ENCODE data around the gene CHRDL2. TPM values are rescaled to one million over a fixed set of nuclear protein-coding genes. Genes with fewer than 3 reads are reported as not detected.

The CHRDL2 gene
- total RNA-seq, 1 experiment from 2014 or later: not detected

DNA sequence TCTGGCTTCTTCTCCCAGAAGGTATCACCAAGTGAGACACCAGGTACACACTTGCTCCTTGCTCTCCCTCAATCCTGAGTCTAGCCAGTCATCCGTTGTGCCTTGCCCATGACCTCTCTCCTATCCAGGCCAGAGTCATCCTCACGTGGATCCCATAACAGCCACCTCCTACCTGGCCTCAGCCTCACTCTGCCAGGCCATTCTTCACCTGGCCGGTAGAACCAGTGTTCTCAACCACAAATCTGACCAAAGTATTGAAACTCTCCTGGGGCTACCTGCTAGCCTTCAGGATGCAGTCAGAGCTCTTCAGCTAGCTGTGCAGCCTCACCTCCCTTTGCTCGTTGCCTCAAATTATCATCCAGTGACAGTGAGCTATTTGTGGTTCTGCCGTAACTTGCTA lies 37.7 kb downstream of the CHRDL2 start:
- ChIA-PET RAD21 (ENCODE audit: low non-redundant PET in 1 of 2, low total read pairs in 2 of 2, uncharacterized antibody in 2 of 2, unreplicated experiment in 2 of 2) (no interaction called here), POLR2A (no interaction called here), CTCF (interaction anchor here (2.0 kb wide), 1 partner anchor 9 kb away, joined by 14 read pairs; no protein-coding TSS in a partner anchor)
- BruUV-seq (replicated peaks): no TSS peak
- H3K79me2 ChIP-seq (ENCODE audit: insufficient read depth, low read length): no peaks in the 10 kb centered on the region
- H2AFZ ChIP-seq (ENCODE audit: low read depth, low read length, poor library complexity, severe bottlenecking): no peak overlapping the region
- H3K4me3 ChIP-seq (replicated peaks in 1 of 2; ENCODE audit: low read depth in 1 of 2, low read length in 2 of 2): no peak overlapping the region
- H3K27me3 ChIP-seq (ENCODE audit: insufficient read depth, low read length): no peaks in the 10 kb centered on the region
- no peaks in the 10 kb centered on the region for H3K9me2 ChIP-seq (ENCODE audit: insufficient read depth)
- TF ChIP-seq RAD21 (IDR thresholded peaks at IDR 0.05; ENCODE audit: low read depth): no peak
- TF ChIP-seq, protein P1, sequence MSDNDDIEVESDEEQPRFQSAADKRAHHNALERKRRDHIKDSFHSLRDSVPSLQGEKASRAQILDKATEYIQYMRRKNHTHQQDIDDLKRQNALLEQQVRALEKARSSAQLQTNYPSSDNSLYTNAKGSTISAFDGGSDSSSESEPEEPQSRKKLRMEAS (IDR thresholded peaks at IDR 0.05): no peak
- TF ChIP-seq, protein P2, sequence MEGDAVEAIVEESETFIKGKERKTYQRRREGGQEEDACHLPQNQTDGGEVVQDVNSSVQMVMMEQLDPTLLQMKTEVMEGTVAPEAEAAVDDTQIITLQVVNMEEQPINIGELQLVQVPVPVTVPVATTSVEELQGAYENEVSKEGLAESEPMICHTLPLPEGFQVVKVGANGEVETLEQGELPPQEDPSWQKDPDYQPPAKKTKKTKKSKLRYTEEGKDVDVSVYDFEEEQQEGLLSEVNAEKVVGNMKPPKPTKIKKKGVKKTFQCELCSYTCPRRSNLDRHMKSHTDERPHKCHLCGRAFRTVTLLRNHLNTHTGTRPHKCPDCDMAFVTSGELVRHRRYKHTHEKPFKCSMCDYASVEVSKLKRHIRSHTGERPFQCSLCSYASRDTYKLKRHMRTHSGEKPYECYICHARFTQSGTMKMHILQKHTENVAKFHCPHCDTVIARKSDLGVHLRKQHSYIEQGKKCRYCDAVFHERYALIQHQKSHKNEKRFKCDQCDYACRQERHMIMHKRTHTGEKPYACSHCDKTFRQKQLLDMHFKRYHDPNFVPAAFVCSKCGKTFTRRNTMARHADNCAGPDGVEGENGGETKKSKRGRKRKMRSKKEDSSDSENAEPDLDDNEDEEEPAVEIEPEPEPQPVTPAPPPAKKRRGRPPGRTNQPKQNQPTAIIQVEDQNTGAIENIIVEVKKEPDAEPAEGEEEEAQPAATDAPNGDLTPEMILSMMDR (IDR thresholded peaks at IDR 0.05 in 2 of 3, conservative IDR thresholded peaks at IDR 0.05 in 1 of 3; ENCODE audit: borderline replicate concordance in 1 of 3, insufficient read depth in 1 of 3, low read depth in 2 of 3, low read length in 2 of 3): no peak
- TF ChIP-seq SIN3A (IDR thresholded peaks at IDR 0.05; ENCODE audit: low read depth): no peak
- TF ChIP-seq SP1 (IDR thresholded peaks at IDR 0.05; ENCODE audit: low read depth): no peak
- TF ChIP-seq EGR1 (IDR thresholded peaks at IDR 0.05; ENCODE audit: low read depth): no peak
- TF ChIP-seq, protein P3, sequence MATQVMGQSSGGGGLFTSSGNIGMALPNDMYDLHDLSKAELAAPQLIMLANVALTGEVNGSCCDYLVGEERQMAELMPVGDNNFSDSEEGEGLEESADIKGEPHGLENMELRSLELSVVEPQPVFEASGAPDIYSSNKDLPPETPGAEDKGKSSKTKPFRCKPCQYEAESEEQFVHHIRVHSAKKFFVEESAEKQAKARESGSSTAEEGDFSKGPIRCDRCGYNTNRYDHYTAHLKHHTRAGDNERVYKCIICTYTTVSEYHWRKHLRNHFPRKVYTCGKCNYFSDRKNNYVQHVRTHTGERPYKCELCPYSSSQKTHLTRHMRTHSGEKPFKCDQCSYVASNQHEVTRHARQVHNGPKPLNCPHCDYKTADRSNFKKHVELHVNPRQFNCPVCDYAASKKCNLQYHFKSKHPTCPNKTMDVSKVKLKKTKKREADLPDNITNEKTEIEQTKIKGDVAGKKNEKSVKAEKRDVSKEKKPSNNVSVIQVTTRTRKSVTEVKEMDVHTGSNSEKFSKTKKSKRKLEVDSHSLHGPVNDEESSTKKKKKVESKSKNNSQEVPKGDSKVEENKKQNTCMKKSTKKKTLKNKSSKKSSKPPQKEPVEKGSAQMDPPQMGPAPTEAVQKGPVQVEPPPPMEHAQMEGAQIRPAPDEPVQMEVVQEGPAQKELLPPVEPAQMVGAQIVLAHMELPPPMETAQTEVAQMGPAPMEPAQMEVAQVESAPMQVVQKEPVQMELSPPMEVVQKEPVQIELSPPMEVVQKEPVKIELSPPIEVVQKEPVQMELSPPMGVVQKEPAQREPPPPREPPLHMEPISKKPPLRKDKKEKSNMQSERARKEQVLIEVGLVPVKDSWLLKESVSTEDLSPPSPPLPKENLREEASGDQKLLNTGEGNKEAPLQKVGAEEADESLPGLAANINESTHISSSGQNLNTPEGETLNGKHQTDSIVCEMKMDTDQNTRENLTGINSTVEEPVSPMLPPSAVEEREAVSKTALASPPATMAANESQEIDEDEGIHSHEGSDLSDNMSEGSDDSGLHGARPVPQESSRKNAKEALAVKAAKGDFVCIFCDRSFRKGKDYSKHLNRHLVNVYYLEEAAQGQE (IDR thresholded peaks at IDR 0.05; ENCODE audit: low read depth): no peak
- no peak for TF ChIP-seq ZFX (IDR thresholded peaks at IDR 0.05)
- no peak for TF ChIP-seq ZNF274 (IDR thresholded peaks at IDR 0.05; ENCODE audit: low read depth, low read length)
- TF ChIP-seq POLR2A (IDR thresholded peaks at IDR 0.05; ENCODE audit: borderline replicate concordance, extremely low read depth, insufficient read depth, insufficient read length): no peak
- TF ChIP-seq SRF (IDR thresholded peaks at IDR 0.05; ENCODE audit: low read depth): no peak
- no peak for TF ChIP-seq CEBPB (IDR thresholded peaks at IDR 0.05; ENCODE audit: low read depth)
- no peak for TF ChIP-seq POLR2AphosphoS5 (IDR thresholded peaks at IDR 0.05; ENCODE audit: low read depth, low read length)
- no peak for TF ChIP-seq FOSL1 (IDR thresholded peaks at IDR 0.05; ENCODE audit: low read depth)
- TF ChIP-seq YY1 (IDR thresholded peaks at IDR 0.05; ENCODE audit: extremely low read depth, insufficient replicate concordance, low read depth, low read length): no peak
- TF ChIP-seq EZH2phosphoT487 (IDR thresholded peaks at IDR 0.05; ENCODE audit: borderline replicate concordance): no peak
- TF ChIP-seq, protein P4, sequence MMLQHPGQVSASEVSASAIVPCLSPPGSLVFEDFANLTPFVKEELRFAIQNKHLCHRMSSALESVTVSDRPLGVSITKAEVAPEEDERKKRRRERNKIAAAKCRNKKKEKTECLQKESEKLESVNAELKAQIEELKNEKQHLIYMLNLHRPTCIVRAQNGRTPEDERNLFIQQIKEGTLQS (IDR thresholded peaks at IDR 0.05): no peak
- TF ChIP-seq ELF1 (IDR thresholded peaks at IDR 0.05; ENCODE audit: borderline replicate concordance, low read depth): no peak
- TF ChIP-seq CBX3 (IDR thresholded peaks at IDR 0.05; ENCODE audit: low read depth): no peak
- H3K27ac ChIP-seq (ENCODE audit: low read depth, low read length): no peak overlapping the region
- peaks cover 0 to 8% of the 10 kb centered on the region in 2 experiments; a peak in 2 of 4 replicates for H3K4me1 ChIP-seq (ENCODE audit: control insufficient read depth in 1 of 2, insufficient read depth in 2 of 2, low read length in 2 of 2)
- H4K20me1 ChIP-seq (ENCODE audit: insufficient read depth): no peaks in the 10 kb centered on the region
- ATAC-seq (no peak), DNase-seq (ENCODE audit: low read depth, low spot score) (no peak)
- no peaks in the 10 kb centered on the region for H3K36me3 ChIP-seq (ENCODE audit: control insufficient read depth in 1 of 2, insufficient read depth in 2 of 2, low read length in 2 of 2)
- no peak overlapping the region for H3K4me2 ChIP-seq (ENCODE audit: low read length)
- no peak overlapping the region for H3K9ac ChIP-seq (ENCODE audit: low read length)
- no peaks in the 10 kb centered on the region for H3K9me3 ChIP-seq (ENCODE audit: control insufficient read depth in 1 of 2, insufficient read depth in 1 of 2, low read depth in 1 of 2, low read length in 2 of 2)
- intact Hi-C loops (cut with micrococcal nuclease): no loop called here

All from HCT116 (cell line).